Muscle of back (tissue), 13 donors: ENCODE data around the gene USP17L17. TPM values are rescaled to one million over a fixed set of nuclear protein-coding genes. Genes with fewer than 3 reads are reported as not detected.
"Not testable (repeated sequence)": the region's sequence is repeated elsewhere in the genome, so short reads cannot be mapped to it uniquely, and the experiment has no call there.

Experiments used
- DNase-seq, 3 donors: peaks; one replicate each; pipeline versions ENCODE4 v3.0.0 to v3.0.0-alpha.2; 2013
- long read RNA-seq, 9 donors: transcript quantifications; one replicate each; lab custom pipeline, GENCODE V29; 2026
- polyA plus RNA-seq, 10 donors: library from polyadenylated mRNA; unstranded; fragments of 120-200 nt; gene quantifications; one replicate each; pipeline ENCODE4 v1.2.1, GENCODE V29; 2013; ENCODE audit not compliant: insufficient read length in 10 of 10

The USP17L17 gene
- not detected for polyA plus RNA-seq
- long read RNA-seq, donor 1, result 0 reads
- long read RNA-seq, donor 2, result 0 reads
- long read RNA-seq, donor 3, result 0 reads
- long read RNA-seq, donor 4, result 0 reads
- long read RNA-seq, donor 5, result 0 reads
- long read RNA-seq, donor 6, result 0 reads
- long read RNA-seq, donor 7, result 0 reads
- long read RNA-seq, donor 8, result 0 reads
- long read RNA-seq, donor 9, result 0 reads

DNA sequence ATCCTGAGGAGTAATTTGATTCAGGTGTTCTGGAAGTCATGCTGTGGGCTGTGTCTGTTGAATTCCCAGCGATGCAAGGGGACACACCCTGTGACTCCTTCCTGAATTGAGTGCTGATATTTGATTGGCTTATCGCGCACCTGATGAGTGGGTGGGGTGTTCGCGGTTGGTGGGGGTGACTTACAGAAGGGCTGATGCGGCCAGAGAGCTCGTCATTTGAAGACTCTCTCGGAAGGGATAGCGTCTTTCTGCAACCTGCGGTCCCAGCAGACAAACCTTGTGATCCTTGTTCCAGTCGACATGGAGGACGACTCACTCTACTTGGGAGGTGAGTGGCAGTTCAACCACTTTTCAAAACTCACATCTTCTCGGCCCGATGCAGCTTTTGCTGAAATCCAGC, at the start of gene USP17L17:
Gene USP17L17 (plus strand): TSS at position 301 of the 400 bp plus-strand sequence. CDS start 0 bp downstream, at position 301.
- not testable (repeated sequence) for DNase-seq

- DNase-seq, result not testable (repeated sequence)
These were observed 33.3 kb upstream of the USP17L17 start, which contains the start of gene USP17L10 for GRCh38 chr4:9210357-9210756. Gene USP17L10 (plus strand): TSS chr4:9210657. CDS start chr4:9210657, 0 bp downstream.

- DNase-seq, result not testable (repeated sequence)
These were observed 29.0 kb upstream of the USP17L17 start for GRCh38 chr4:9214701-9215100.

GRCh38 chr4:9215105-9215504, 28.6 kb upstream of the USP17L17 start, which contains the start of gene USP17L11:
Gene USP17L11 (plus strand): TSS chr4:9215405. CDS start chr4:9215405, 0 bp downstream.
- DNase-seq, result not testable (repeated sequence)

DNA sequence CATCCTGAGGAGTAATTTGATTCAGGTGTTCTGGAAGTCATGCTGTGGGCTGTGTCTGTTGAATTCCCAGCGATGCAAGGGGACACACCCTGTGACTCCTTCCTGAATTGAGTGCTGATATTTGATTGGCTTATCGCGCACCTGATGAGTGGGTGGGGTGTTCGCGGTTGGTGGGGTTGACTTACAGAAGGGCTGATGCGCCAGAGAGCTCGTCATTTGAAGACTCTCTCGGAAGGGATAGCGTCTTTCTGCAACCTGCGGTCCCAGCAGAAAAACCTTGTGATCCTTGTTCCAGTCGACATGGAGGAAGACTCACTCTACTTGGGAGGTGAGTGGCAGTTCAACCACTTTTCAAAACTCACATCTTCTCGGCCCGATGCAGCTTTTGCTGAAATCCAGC, 23.8 kb upstream of the USP17L17 start, which contains the start of gene USP17L12:
Gene USP17L12 (plus strand): TSS at position 301 of the 400 bp plus-strand sequence. CDS start 0 bp downstream, at position 301.
- not testable (repeated sequence) for DNase-seq

GRCh38 chr4:9224596-9224995, 19.1 kb upstream of the USP17L17 start, which contains the start of gene USP17L13:
Gene USP17L13 (plus strand): TSS chr4:9224896. CDS start chr4:9224896, 0 bp downstream.
- not testable (repeated sequence) for DNase-seq

- DNase-seq, result not testable (repeated sequence)
These were observed 13.4 kb upstream of the USP17L17 start for GRCh38 chr4:9230249-9230648.

GRCh38 chr4:9234085-9234484, 9.6 kb upstream of the USP17L17 start, which contains the start of gene USP17L15:
Gene USP17L15 (plus strand): TSS chr4:9234385. CDS start chr4:9234385, 0 bp downstream.
- DNase-seq, result not testable (repeated sequence)

DNA sequence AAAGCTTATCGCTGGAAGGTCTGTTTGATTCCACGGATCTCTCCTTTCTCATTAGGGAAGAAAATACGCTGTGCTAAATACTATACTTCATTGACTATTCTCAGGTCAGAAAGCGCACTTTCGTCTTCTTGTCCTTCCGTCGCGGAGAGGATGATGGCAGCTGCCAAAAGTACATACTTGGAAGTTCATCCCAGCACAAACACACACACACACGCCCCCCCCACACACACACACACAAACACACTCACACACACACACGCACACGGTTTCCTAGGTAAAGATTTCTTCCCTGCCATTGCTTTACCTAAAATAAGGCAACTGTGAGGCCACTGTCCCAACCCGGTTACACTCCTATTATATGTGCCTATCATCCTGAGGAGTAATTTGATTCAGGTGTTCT, 5.2 kb upstream of the USP17L17 start:
- DNase-seq, result not testable (repeated sequence)

DNA sequence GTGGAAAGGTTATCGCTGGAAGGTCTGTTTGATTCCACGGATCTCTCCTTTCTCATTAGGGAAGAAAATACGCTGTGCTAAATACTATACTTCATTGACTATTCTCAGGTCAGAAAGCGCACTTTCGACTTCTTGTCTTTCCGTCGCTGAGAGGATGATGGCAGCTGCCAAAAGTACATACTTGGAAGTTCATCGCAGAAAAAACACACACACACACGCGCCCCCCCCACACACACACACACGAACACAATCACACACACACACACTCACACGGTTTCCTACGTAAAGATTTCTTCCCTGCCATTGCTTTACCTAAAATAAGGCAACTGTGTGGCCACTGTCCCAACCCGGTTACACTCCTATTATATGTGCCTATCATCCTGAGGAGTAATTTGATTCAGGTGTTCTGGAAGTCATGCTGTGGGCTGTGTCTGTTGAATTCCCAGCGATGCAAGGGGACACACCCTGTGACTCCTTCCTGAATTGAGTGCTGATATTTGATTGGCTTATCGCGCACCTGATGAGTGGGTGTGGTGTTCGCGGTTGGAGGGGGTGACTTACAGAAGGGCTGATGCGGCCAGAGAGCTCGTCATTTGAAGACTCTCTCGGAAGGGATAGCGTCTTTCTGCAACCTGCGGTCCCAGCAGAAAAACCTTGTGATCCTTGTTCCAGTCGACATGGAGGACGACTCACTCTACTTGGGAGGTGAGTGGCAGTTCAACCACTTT, 4.4 kb downstream of the USP17L17 start, which contains the start of gene USP17L18:
Gene USP17L18 (plus strand): TSS at position 678 of the 728 bp plus-strand sequence. CDS start 0 bp downstream, at position 678.
- not testable (repeated sequence) for DNase-seq

DNA sequence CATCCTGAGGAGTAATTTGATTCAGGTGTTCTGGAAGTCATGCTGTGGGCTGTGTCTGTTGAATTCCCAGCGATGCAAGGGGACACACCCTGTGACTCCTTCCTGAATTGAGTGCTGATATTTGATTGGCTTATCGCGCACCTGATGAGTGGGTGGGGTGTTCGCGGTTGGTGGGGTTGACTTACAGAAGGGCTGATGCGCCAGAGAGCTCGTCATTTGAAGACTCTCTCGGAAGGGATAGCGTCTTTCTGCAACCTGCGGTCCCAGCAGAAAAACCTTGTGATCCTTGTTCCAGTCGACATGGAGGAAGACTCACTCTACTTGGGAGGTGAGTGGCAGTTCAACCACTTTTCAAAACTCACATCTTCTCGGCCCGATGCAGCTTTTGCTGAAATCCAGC, 9.4 kb downstream of the USP17L17 start, which contains the start of gene USP17L19:
Gene USP17L19 (plus strand): TSS at position 301 of the 400 bp plus-strand sequence. CDS start 0 bp downstream, at position 301.
- DNase-seq, result not testable (repeated sequence)

GRCh38 chr4:9257824-9258223, 14.1 kb downstream of the USP17L17 start, which contains the start of gene USP17L20:
Gene USP17L20 (plus strand): TSS chr4:9258124. CDS start chr4:9258124, 0 bp downstream.
- DNase-seq, result not testable (repeated sequence)

GRCh38 chr4:9262572-9262971, 18.9 kb downstream of the USP17L17 start, which contains the start of gene USP17L21:
Gene USP17L21 (plus strand): TSS chr4:9262872. CDS start chr4:9262872, 0 bp downstream.
- DNase-seq, result not testable (repeated sequence)

DNA sequence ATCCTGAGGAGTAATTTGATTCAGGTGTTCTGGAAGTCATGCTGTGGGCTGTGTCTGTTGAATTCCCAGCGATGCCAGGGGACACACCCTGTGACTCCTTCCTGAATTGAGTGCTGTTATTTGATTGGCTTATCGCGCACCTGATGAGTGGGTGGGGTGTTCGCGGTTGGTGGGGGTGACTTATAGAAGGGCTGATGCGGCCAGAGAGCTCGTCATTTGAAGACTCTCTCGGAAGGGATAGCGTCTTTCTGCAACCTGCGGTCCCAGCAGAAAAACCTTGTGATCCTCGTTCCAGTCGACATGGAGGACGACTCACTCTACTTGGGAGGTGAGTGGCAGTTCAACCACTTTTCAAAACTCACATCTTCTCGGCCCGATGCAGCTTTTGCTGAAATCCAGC, 23.6 kb downstream of the USP17L17 start, which contains the start of gene USP17L22:
Gene USP17L22 (plus strand): TSS at position 301 of the 400 bp plus-strand sequence. CDS start 0 bp downstream, at position 301.
- not testable (repeated sequence) for DNase-seq

DNA sequence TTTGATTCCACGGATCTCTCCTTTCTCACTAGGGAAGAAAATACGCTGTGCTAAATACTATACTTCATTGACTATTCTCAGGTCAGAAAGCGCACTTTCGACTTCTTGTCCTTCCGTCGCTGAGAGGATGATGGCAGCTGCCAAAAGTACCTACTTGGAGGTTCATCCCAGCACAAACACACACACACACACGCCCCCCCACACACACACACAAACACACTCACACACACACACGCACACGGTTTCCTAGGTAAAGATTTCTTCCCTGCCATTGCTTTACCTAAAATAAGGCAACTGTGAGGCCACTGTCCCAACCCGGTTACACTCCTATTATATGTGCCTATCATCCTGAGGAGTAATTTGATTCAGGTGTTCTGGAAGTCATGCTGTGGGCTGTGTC, 28.0 kb downstream of the USP17L17 start:
- not testable (repeated sequence) for DNase-seq

Other genes with a start within 250 kb of the USP17L17 start
- under 1 TPM in 2 of 10 donors, not detected in 8; 0.13 to 0.20 TPM for gene FAM90A26, start 73.5 kb upstream of the USP17L17 start, polyA plus RNA-seq
- not detected for gene USP17L10, start 33.2 kb upstream of the USP17L17 start, polyA plus RNA-seq
- not detected for gene USP17L11, start 28.5 kb upstream of the USP17L17 start, polyA plus RNA-seq
- not detected for gene USP17L12, start 23.7 kb upstream of the USP17L17 start, polyA plus RNA-seq
- not detected for gene USP17L13, start 19.0 kb upstream of the USP17L17 start, polyA plus RNA-seq
- not detected for gene USP17L15, start 9.5 kb upstream of the USP17L17 start, polyA plus RNA-seq
- gene USP17L18, start 4.8 kb downstream of the USP17L17 start, polyA plus RNA-seq, result not detected
- gene USP17L19, start 9.5 kb downstream of the USP17L17 start, polyA plus RNA-seq, result not detected
- gene USP17L20, start 14.2 kb downstream of the USP17L17 start, polyA plus RNA-seq, result not detected
- gene USP17L21, start 19.0 kb downstream of the USP17L17 start, polyA plus RNA-seq, result not detected
- gene USP17L22, start 23.7 kb downstream of the USP17L17 start, polyA plus RNA-seq, result not detected
- not detected for gene USP17L24, start 81.3 kb downstream of the USP17L17 start, polyA plus RNA-seq
- gene USP17L25, start 86.0 kb downstream of the USP17L17 start, polyA plus RNA-seq, result not detected
- not detected for gene USP17L26, start 90.8 kb downstream of the USP17L17 start, polyA plus RNA-seq
- not detected for gene USP17L5, start 95.5 kb downstream of the USP17L17 start, polyA plus RNA-seq
- not detected for gene USP17L27, start 100.3 kb downstream of the USP17L17 start, polyA plus RNA-seq
- gene USP17L28, start 105.0 kb downstream of the USP17L17 start, polyA plus RNA-seq, result not detected
- gene USP17L29, start 109.8 kb downstream of the USP17L17 start, polyA plus RNA-seq, result not detected
- not detected for gene USP17L30, start 119.2 kb downstream of the USP17L17 start, polyA plus RNA-seq
- not detected for gene DEFB131A, start 200.5 kb downstream of the USP17L17 start, polyA plus RNA-seq